ENCODE data around the gene CCDC30.
"Not testable (repeated sequence)": the region's sequence is repeated elsewhere in the genome, so short reads cannot be mapped to it uniquely, and the experiment has no call there.

CCDC30 gene

DNA sequence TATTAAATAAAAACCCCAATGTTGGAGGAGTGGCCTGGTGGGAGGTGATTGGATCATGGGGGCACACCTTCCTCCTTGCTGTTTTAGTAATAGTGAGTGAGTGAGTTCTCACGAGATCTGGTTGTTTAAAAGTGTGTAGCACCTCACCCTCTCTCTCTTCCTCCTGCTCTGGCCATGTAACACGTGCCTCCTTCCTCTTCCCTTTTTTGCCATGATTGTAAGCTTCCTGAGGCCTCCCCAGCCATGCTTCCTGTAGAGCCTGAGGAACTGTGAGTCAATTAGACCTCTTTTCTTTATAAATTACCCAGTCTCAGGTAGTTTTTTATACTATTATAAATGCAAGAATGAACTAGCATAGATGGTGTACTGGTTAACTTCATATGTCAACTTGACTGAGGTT lies 68.0 kb downstream of the CCDC30 start:
- no peak for DNase-seq

DNA sequence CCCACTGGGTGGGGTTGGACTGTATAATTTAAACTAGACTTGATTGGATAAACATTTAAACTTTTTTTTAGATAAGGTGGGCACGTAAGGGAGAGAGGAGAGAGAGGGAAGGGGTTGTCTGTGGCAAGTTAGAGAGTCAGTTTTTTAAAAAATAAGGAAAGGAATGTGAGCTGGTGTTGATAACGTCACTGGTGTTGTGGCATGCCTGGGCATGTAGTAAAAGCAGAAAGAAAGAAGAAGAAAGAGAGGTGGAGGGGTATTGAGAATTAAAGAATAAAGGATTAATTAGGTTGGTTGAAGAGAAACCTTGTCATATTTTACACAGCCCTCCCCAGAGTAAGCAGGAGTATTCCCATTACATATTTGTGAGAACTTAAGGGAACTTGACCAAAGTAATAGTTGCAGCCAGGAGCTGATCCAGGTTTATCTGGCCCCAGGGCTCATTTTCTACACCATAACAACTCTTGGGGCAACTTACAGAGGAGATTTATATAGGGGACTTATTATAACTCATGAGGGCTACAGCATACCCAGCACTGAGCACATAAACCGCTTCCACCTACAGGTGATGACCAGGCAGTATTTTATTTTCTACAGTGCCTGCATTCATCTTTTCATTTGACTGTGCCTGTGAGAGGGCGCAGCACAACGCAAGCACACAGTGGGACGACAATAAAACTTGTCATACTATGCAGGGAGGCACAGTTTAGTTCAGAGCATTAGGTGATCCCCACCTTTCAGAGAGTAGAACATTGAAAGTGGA lies 70.2 kb downstream of the CCDC30 start:
- no peak for DNase-seq

DNA sequence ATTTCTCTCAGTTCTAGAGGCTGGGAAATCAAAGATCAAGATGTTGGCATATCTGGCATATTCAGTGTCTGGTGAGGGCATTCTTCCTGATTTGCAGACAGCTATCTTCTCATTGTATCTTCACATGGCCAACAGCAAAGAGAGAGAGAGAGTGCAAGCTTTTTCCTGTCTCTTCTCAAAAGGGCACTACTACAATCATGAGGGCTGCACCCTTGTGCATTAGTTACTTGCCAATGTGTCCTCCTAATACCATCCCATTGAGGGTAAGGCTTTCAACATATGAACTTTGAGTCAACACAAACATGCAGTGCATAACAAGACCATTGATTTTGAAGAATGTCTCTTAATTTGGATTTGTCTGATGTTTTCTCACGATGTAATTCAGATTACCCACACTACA lies 78.0 kb downstream of the CCDC30 start:
- DNase-seq: no peak

DNA sequence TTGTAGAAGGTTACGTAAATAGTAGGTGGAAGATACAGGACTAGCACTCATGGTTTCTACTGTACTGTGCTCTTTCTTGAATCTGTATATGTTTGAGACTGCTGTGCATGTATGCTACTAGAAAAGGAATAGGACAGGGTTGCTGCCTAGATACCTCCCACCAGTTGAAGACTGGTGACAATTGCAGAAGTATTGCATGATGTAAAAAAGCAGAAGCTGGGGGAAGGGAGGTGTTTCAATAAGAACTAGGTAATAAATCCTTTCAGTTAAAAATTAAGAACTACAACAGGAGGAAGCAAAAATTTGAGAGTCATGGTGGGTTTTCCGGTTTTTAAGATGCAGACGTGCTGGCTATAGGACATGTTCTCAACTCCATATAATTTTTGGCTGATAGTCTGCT lies 88.1 kb downstream of the CCDC30 start:
- DNase-seq: no peak

DNA sequence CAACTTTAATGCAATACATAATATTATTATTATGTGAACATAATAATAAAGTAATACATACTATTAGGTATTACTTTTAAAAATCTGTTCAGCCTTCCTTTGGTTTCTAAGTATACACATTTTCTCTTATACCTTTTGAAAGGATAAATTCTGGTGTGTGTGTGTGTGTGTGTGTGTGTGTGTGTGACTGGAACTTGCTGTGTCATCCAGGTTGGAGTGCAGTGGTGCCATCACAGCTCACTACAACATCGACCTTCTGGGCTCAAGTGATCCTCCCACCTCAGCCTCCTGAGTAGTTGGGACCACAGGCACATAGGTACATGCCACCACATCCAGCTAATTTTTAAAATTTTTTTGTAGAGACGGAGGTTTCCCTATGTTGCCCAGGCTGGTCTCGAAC lies 88.5 kb downstream of the CCDC30 start:
- DNase-seq: no peak

DNA sequence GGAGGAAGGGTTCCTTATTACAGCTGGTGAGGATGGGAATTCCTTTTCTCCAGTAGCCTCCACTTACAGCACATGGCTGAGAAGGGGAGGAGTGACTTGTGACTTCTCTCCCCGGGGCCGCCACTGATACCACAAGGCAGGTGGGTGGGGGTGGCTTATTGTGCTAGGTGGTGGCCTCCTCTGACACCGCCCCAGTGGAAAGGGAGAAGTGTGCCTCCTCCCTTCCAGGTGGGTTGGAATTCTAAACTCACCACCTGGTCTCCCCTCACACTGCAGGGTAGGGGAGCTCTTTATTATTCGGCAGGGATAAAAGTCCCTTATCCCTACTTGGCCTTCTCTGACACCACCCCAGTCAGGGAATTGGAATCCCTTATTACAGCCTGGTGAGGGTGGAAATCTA lies 89.5 kb downstream of the CCDC30 start:
- DNase-seq: no peak

DNA sequence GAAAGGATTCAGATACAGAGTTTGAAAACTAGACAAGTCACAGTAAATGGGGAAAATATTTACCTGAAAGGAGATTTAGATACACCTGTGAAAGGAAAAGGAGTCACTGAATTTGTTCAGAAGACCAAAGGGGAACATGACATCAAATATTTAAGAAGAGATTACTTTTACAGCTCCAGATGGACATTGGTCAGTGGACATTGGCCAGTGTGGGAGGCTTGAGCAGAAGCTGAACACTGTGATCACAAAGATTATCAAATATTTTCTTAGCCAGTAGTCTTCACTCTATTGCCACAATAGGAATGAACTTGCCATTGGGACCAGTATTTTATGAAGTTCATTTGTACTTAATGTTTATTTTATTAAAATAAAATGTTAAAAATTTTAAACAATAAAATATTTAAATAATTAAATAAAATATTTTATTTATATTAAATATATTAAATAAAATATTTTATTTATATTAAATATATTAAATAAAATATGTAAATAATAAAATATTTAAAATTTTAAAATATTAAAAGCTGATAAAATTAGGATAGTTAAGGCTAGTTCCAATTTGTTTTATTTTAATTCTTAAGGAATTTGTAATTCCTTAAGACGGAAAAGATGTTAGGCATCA lies 94.3 kb downstream of the CCDC30 start:
- DNase-seq: no peak

DNA sequence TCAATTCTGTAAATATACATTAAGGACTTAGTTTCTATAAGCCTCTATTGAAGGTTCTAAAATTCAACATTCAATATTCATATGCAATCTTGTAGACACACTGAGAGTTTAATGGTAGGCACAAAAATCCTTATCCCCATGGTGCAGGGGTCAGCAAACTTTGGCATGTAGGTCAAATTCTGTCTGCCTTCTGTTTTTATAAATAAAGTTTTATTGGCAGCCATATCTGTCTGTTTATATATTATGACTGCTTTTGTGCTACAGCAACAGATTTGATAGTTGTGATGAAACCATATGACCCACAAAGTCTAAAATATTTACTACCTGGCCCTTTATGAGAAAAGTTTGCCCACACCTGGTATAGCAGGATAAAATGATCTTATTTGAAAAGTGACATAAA lies 104.0 kb downstream of the CCDC30 start:
- DNase-seq: no peak

DNA sequence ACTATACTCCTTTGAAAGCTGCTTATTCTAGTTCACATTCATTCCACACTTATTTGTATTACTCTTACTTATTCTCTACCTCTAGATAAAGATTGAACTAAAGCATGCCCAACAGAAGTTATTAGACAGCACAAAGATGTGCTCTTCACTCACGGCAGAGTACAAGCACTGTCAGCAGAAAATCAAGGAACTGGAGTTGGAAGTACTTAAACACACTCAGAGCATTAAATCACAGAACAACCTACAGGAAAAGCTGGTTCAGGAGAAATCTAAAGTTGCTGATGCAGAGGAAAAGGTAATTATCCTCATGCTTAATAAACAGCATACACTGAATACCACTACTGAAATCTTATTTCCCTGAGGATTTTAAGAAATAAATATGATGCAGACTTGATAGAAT lies 113.8 kb downstream of the CCDC30 start:
- DNase-seq: no peak

DNA sequence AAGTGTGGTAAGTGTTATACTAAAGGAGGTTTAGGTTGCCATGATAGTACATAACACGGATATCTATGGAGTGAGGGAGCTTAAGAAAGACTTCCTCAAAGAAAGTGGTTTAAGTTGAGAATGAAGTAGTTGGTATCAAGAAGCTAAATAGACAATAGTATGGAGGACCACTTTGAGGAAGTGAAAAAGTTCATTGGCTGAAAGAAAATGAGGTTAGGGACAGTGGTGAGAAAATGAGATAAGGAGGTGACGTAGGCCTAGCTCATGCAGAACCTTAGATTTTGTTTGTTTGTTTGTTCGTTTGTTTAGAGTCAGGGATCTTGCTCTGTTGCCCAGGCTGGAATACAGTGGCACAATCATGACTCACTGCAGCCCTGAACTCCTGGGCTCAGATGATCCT lies 122.9 kb downstream of the CCDC30 start:
- no peak for DNase-seq

DNA sequence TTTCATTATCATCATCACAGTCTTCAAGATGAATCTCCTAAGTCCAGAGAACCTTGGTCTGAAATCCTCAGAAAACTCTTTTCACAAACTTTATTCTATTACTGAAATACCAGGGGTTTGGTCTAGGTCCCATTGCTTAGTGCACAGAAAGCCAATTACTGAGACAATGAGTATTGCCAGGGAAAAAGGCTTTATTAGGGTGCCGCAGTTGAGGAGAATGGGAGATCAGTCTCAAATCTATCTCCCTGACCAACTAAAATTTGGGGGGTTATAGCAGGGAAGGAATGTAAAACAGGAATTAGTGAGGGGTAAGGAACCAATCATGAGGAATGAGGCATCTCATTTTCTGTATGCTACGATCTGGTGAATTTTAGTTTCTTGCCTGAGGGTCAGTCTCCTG lies 124.7 kb downstream of the CCDC30 start:
- DNase-seq: no peak

DNA sequence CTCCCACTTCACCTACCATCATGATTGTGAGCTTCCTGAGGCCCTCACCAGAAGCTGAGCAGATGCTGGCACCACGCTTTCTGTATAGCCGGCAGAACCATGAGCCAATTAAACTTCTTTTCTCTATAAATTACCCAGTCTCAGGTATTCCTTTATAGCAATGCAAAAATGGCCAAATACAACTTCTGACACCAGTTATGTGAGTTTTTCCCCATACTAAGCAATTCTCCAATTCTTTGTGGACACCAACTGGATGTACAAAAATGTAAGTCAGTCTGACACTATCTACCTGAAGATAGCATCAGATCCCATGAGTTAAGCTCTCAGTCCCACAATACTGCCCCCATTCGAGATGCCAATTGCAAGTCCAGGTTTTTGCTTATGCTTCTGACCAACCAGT lies 129.7 kb downstream of the CCDC30 start:
- DNase-seq: no peak

DNA sequence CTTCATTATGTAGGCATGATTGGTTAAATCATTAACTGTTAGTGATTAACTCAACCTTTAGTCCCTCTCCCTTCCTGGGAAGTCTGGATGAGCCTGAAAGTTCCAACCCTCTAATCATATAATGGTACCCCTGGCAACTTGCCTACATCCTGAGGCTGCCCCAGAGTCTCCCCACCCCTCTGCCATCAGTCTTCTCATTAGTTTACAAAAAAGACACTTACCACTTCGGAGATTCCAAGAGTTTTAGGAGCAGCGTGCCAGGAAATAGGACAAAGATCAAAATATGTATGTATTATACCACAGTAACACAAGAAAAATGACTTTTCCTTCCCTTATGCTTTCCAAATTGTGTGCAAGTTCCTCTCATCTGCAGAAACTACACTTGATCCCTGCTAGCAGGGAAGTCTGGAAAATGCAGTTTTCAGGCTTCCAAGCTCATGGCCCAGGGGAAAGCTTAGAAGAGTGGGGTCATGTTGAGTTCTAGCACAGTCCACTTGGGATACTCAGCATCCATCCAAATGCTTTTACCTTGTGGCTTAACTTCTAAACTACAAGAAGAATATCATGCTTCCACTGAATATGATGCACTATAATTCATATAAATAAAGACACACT lies 130.5 kb downstream of the CCDC30 start:
- DNase-seq: no peak

DNA sequence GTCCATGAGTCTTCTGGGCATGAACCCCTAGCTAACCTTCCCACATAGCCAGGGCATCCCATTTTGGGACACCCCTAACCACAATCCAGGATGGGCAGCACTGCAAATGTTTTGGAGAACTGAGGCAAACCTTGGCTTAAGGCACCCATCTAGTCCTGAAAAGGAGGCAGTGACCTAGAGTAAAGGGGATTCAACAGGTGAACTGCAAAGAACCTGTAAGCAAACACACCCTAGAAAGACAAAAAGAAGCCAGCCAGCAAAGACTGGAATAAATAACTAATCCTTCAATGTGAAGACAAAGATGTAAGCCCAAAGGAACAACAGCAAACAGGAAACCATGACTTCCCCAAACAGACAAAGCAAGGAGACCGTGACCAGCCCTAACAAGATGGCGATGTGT lies 138.4 kb downstream of the CCDC30 start:
- no peak for DNase-seq

DNA sequence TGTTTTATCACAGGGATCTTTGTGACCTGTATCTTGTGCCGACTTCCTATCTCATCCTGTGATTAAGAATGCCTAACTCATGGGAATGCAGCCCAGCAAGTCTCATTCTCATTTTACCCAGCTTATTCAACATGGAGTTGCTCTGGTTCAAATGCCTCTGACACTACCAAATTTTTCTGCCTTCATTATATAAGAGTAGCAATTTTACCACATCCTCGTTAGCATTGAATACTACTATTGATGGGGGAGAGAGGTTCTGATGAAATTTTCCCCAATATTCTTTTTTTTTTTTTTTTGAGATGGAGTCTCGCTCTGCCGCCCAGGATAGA lies 150.7 kb downstream of the CCDC30 start:
- DNase-seq: no peak

DNA sequence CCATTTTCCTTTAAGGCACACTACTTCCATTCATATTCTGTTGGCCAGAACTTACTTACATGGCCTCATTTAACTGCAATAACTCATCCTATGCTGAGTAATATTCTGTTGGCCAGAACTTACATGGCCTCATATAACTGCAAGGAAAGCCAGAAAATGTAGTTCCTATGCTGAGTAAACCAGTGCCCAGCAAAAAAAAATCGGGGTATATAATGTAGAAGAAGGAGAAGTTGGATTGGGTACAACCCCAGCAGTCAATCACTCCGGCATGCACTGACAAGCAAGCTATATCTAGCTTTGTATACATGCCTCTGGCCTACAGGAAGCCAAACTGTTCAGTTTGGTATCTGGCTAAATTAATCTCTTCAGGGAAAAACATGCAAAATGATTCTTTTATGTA lies 155.8 kb downstream of the CCDC30 start:
- no peak for DNase-seq

DNA sequence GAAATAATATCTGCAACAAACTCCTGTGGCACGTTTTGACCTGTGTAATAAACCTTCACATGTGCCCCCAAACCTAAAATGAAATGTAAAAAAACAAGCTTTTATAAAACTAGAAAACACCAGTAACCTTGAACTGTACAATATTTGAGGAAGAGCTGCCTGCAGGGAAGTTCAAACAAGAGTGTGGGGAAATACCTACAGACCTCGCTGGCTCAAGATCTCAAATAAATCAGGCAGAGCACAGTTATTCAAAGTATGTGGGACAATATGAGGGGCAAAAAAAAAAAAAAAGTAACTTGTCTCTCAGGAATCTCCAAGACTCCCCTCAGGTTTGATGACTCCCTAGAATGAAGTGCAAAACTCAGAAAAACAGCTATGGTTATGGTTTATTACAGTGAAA lies 157.2 kb downstream of the CCDC30 start:
- DNase-seq: no peak

DNA sequence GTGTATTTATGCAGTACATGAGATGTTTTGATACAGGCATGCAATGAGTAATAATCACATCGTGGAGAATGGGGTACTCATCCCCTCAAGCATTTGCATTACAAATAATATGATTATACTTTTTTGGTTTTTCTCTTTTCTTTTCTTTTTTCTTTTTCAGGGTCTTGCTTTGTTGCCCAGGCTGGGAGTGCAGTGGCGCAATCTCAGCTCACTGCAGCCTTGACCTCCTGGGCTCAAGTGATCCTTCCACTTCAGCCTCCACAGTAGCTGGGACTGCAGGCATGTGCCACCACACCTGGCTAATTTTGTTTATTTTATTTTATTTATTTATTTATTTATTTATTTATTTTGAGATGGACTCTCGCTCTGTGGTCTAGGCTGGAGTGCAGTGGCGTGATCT lies 158.1 kb downstream of the CCDC30 start:
- not testable (repeated sequence) for DNase-seq

DNA sequence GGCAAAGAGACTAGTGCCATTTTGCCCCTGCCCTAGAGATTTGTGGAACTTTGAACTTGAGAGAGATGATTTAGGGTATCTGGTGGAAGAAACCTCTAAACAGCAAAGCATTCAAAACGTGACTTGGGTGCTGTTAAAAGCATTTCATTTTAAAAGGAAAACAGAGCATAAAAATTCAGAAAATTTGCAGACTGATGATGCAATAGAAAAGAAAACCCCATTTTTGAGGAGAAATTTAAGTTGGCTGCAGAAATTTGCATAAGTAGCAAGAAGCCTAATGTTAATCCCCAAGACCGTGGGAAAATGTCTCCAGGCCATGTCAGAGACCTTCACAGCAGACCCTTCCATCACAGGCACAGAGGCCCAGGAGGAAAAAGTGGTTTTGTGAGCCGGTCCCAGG lies 164.1 kb downstream of the CCDC30 start:
- not testable (repeated sequence) for DNase-seq

DNA sequence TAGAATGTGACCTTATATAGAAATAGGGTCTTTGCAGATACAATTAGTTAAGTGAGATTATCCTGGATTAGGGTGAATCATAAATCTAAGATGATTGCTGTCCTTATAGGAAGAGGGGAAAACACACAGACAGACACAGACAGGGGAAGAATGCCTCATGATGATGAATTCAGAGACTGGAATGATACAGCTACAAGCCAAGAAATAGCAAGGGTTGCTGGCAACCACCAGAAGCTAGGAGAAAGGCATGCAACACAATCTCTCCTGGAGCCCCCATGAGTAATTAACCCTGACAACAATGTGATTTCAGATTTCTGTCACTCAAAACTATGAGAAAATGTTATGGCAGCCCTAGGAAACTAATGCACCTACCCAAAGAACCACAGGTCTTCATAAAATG lies 176.0 kb downstream of the CCDC30 start:
- DNase-seq: no peak

DNA sequence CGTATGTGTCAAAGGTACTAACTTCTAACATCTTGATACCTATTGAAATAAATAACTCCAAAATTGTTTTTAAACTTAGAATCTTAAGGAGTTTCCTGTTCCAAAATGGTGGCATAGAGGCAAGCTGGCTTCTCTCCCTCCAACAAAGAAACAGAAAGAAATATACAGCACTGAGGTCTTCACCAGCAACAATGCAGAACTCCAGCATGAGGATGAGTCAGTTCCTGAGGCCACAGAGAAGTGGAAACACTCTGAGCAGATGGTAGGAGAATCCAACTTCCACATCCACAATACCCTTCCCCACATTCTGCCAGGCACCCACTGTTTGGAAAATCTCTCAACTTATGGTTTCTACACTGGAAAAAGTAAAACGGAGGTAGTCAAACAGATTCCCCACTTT lies 183.0 kb downstream of the CCDC30 start:
- DNase-seq: no peak

DNA sequence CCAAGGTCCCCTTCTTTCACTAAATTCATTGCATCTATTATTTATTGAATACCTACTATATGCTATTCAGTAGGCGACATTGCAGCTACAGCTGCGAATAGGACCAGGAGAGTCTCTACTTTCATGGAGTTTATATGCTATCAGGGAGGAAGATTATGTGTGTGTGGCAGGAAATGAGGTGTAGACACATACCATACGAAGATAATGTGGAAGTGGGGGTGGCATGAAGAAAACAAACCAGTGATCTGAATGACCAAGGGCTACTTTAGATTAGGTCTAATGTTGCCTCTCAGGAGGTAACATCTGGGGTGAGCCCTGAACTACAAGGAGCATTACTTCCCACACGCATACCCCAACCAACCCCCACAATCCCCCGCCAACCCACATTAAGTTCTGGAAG lies 194.1 kb downstream of the CCDC30 start:
- no peak for DNase-seq

DNA sequence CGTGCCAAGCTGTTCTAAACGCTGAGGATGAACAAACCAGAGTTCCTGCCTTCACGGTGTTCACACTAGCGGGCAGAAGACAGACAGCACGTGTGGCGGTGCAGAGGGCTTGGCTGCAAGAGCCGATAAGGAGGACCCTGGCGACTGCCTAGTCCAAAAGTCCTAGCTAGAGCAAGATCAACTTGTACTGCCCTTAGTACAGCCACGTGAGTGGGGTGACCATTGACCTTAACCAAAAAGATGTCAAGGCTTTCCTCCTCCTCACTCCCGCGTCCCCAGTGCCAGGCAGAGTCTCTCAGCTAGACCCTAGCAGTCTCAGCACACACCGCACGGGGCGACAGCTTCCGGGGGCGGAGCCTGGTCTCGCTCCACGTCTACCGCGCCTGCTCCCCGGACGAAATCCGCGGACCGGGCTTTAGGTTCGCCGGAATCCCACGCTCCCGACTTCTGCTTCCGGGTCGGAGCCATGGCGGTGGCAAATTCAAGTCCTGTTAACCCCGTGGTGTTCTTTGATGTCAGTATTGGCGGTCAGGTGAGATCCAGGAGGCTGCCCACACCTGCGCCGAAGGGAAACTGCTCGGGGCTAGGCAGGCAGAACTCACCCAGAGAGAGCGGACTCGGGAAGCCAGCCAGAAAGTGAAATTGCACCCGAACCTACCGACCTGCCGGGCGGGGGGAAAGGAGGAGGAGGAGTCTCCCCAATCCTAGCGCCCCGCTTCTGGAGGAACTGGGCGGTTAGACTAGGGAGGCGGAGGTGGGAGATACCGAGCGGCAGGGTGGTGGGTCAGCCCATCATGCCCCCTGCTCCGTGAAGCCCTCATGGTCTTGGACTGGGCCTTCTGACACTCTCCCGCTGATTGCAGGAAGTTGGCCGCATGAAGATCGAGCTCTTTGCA lies 195.1 kb downstream of the CCDC30 start, which contains the start of gene PPIH:
Gene PPIH (plus strand): TSS at position 443 of the 896 bp plus-strand sequence. CDS start 24 bp downstream, at position 467.
- peak; percentile 90 for DNase-seq
